Sigmoid colon (tissue), 3 donors: ENCODE measurements around the gene DRC3.

Experiments
- POLR2A ChIP-seq, 2 donors: fragments of 450-650 bp; IDR thresholded peaks; one replicate each; pipeline ENCODE4 v1.6.1; 2016; ENCODE audit warnings: antibody characterized with exemption in 2 of 2, mild to moderate bottlenecking in 2 of 2, moderate library complexity in 2 of 2
- TF ChIP-seq, protein P1 (sequence below), 4 experiments: fragments of 450-650 bp in 3 of 4; fragments of 200-600 bp in 1 of 4; IDR thresholded peaks; one replicate each; pipeline ENCODE4 v1.5.1; 2016 to 2019; ENCODE audit warnings: antibody characterized with exemption in 4 of 4, mild to moderate bottlenecking in 3 of 4, moderate library complexity in 2 of 4

GRCh38 chr17:17951524-17951923, 21.1 kb upstream of the DRC3 start:
- TF ChIP-seq POLR2A (IDR thresholded peaks at IDR 0.05) = no peak
- TF ChIP-seq, protein P1, sequence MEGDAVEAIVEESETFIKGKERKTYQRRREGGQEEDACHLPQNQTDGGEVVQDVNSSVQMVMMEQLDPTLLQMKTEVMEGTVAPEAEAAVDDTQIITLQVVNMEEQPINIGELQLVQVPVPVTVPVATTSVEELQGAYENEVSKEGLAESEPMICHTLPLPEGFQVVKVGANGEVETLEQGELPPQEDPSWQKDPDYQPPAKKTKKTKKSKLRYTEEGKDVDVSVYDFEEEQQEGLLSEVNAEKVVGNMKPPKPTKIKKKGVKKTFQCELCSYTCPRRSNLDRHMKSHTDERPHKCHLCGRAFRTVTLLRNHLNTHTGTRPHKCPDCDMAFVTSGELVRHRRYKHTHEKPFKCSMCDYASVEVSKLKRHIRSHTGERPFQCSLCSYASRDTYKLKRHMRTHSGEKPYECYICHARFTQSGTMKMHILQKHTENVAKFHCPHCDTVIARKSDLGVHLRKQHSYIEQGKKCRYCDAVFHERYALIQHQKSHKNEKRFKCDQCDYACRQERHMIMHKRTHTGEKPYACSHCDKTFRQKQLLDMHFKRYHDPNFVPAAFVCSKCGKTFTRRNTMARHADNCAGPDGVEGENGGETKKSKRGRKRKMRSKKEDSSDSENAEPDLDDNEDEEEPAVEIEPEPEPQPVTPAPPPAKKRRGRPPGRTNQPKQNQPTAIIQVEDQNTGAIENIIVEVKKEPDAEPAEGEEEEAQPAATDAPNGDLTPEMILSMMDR (IDR thresholded peaks at IDR 0.05) = no peak
